IPS-15b (cell line): Measurements from ENCODE around the gene SEC14L3.
A peak's percentile ranks its signal among the peaks of the same experiment; 100 is the strongest.
"Not testable (repeated sequence)": the region's sequence is repeated elsewhere in the genome, so short reads cannot be mapped to it uniquely, and the experiment has no call there.

Source experiments
- H3K27me3 ChIP-seq: one replicate; pipeline ENCODE4 v1.6.1; 2013; ENCODE audit warnings: low read length; ENCODE audit not compliant: control insufficient read depth, insufficient read depth
- H3K36me3 ChIP-seq: one replicate; pipeline ENCODE4 v1.6.1; 2013; ENCODE audit warnings: low read length; ENCODE audit not compliant: control insufficient read depth, insufficient read depth
- H3K4me1 ChIP-seq: one replicate; pipeline ENCODE4 v1.6.1; 2013; ENCODE audit warnings: mild to moderate bottlenecking, low read length; ENCODE audit not compliant: control insufficient read depth, insufficient read depth
- H3K4me3 ChIP-seq: one replicate; pipeline ENCODE4 v1.5.1; 2013; ENCODE audit warnings: low read depth, low read length
- H3K9ac ChIP-seq: one replicate; pipeline ENCODE4 v1.6.1; 2013; ENCODE audit warnings: low read depth, mild to moderate bottlenecking, low read length
- H3K9me3 ChIP-seq: one replicate; pipeline ENCODE4 v1.6.1; 2013; ENCODE audit warnings: mild to moderate bottlenecking, low read length; ENCODE audit not compliant: control insufficient read depth, insufficient read depth

The SEC14L3 gene

DNA sequence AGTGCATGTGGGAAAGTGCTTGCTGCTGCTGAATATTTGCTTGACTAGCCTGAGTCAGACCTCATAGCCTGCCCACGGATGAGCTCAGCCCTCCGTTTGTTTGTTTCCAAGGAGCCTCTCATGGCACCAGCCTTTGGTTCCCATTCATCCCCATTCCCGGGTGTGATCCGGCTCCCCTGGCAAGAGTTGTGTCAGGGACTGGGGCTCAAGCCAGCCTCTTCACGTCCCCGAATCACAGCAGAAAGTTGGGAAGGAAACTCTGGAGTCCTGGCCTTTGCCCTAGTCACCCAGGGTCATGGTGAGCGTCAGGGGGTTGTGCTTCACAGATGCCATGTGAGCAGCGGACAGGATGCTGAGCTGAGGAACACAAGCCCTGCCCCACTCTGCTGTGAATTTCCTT lies 13.8 kb downstream of the SEC14L3 start:
- Histone ChIP-seq H3K27me3 (no peaks in the 10 kb centered on the region), H3K36me3 (no peaks in the 10 kb centered on the region), H3K9ac (no peak overlapping the region), H3K9me3 (no peaks in the 10 kb centered on the region), H3K4me1 (no peaks in the 10 kb centered on the region), H3K4me3 (no peak overlapping the region)

DNA sequence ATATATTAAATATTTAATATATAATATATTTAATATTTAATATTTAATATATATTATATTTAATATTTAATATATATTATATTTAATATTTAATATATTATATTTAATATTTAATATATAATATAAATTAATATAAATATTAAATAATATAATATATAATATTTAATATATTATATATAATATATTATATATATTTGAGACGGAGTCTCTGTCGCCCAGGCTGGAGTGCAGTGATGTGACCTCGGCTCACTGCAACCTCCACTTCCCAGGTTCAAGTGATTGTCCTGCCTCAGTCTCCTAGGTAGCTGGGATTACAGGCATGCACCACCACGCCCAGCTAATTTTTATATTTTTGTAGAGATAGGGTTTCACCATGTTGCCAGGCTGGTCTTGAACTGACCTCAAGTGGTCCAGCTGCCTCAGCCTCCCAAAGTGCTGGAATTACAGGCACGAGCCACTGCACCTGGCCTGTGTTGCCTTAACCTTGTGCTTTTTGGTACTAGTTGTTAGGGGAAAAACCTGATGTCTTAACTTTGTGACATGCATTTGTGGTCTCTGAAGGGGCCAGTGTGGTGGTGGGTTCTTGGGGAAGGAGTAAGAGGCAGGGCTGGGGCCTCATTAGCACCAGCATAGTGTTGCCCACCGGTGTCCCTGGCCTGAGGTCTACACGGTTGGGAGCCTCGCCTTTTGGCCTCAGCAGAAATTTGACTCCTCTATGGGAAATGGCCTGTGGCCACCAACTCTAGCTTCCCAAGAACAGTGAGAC lies 16.6 kb downstream of the SEC14L3 start:
- no peaks in the 10 kb centered on the region for H3K4me1 ChIP-seq
- H3K4me3 ChIP-seq, result no peak overlapping the region
- no peaks in the 10 kb centered on the region for H3K9me3 ChIP-seq
- no peak overlapping the region for H3K9ac ChIP-seq
- H3K36me3 ChIP-seq, result no peaks in the 10 kb centered on the region
- H3K27me3 ChIP-seq, result no peaks in the 10 kb centered on the region

DNA sequence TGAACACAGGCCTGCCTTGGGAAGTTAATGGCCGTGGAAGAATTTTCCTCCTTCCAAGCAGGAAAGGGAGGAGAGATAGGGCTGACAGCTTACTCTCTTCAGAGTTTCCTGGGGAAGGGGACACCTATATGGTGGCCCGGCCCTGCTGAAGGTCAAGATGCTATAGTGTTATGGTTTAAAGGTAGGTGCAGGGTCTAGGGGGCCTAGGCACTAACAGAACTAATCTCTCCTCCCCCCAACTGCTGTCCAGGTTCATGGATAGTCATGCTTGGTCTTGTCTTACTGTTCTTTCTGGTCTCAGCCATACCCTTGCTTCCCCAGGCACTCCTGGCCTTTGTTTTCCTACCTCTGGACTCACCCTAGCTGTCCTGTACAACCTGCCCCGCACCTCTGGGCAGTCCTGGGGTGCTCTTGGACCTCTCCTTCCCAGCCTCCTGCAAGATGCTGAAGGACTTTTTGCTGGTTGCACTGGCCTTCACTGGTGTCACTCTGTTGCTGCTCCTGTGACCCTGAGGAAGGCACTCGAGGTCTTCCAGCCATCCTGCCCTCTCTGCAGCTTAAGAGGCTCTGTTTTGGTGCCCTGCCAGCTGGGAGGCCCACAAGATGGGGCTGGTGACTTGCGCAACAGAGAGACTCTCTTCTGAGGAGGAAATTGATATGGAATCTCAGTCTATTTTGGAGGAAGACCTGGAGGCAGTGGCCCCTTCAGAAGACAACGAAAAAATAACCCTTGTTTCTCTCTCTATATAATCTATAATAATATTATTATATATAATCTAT lies 17.9 kb downstream of the SEC14L3 start:
- Histone ChIP-seq H3K36me3 (no peaks in the 10 kb centered on the region), H3K4me3 (no peak overlapping the region), H3K4me1 (no peaks in the 10 kb centered on the region), H3K27me3 (no peaks in the 10 kb centered on the region), H3K9me3 (no peaks in the 10 kb centered on the region), H3K9ac (no peak overlapping the region)

DNA sequence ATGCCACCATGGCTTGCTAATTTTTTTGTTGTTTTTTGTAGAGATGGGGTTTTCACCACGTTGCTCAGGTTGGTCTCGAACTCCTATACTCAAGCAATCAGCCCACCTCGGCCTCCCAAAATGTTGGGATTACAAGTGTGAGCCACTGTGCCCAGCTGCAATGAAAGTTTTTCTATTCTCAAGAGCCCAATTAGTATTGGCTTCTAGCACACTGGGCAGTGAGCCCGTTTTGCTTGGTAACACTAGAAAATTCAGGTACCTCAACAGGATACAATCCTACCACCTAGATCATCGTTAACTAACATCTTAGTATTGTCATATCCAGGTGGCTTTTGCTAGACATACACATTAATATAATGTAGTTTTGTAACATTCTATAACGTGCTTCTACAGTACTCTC lies 19.0 kb downstream of the SEC14L3 start:
- H3K27me3 ChIP-seq, result no peaks in the 10 kb centered on the region
- H3K9ac ChIP-seq, result no peak overlapping the region

DNA sequence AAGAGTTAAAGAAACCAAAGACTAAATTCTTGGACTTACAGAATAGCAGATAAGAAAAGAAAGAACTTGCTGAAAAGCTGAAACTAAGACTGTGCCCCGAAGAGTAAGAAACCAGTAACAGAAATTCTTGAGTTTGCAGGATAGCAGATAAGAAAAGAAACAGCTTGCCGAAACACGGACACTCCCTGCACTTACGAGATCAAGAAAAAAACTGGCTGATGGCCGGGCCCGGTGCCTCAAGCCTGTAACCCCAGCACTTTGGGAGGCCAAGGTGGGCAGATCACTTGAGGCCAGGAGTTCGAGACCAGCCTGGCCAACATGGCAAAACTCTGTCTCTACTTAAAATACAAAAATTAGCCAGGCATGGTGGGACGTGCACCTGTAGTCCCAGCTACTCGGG lies 20.3 kb downstream of the SEC14L3 start:
- not testable (repeated sequence) for H3K27me3 ChIP-seq, H3K9me3 ChIP-seq, H3K4me1 ChIP-seq, H3K9ac ChIP-seq, H3K4me3 ChIP-seq, H3K36me3 ChIP-seq

More for the DNA sequence above, 19.0 kb downstream of the SEC14L3 start:
- Histone ChIP-seq H3K9me3 (no peaks in the 10 kb centered on the region), H3K4me3 (no peak overlapping the region), H3K36me3 (no peaks in the 10 kb centered on the region), H3K4me1 (no peaks in the 10 kb centered on the region)

DNA sequence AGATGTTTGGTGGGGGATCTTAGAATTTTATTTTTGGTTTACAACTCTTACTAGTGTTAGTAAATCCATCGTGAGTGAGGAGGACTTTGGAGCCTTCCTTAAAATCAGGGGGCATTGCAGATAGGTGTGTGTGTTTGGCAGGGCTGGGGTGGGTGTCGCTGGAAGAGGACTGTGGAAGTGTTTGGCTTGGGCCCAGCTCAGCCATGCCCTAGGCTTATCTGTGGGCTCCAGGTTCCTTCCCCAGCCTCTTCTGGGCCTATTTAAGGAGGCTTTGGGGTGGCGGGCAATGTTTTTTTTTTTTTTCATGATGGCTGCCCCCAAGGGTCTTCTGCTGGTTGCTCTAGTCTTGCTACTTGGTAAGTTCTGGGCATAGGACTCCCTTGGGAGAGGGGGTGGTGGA lies 24.2 kb downstream of the SEC14L3 start:
- H3K4me1 ChIP-seq, result peaks cover 4% of the 10 kb centered on the region
- no peak overlapping the region for H3K4me3 ChIP-seq
- H3K9me3 ChIP-seq, result no peaks in the 10 kb centered on the region
- H3K27me3 ChIP-seq, result no peaks in the 10 kb centered on the region
- no peak overlapping the region for H3K9ac ChIP-seq
- no peaks in the 10 kb centered on the region for H3K36me3 ChIP-seq

DNA sequence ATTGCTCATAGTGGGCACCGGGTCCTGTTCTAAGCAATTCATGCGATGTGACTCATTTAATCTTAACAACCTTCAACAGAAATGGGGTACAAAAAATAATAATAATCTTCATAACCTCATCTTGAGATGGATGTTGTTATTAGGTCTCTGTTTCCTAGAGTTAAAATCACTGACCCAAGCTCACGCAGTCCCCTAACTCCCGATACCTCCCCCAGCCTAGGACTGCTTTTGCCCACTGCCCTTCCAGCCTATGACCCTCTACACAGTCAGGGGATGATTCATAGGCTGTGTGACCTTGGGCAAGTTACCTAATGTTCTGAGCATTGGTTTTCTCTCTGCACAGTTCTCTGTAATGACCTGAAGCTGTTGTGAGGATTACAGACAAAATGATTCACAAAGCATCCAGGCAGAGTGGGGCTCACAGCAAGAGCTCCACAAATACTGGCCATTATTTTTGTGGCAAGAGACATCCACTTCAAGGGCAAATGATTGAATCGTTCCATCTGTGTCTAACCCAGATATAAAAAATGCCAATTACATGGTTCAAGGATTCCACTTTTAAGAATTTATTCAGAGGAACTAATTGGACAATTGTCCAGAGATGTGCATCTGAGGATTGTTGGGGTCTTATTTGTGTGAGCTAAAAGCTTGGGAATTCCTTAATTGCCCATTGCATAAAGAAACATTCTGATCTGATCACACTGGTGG lies 26.2 kb downstream of the SEC14L3 start:
- H3K4me3 ChIP-seq, result no peak overlapping the region
- H3K4me1 ChIP-seq, result peaks cover 4% of the 10 kb centered on the region
- no peaks in the 10 kb centered on the region for H3K27me3 ChIP-seq
- no peaks in the 10 kb centered on the region for H3K9me3 ChIP-seq
- no peak overlapping the region for H3K9ac ChIP-seq
- H3K36me3 ChIP-seq, result no peaks in the 10 kb centered on the region

DNA sequence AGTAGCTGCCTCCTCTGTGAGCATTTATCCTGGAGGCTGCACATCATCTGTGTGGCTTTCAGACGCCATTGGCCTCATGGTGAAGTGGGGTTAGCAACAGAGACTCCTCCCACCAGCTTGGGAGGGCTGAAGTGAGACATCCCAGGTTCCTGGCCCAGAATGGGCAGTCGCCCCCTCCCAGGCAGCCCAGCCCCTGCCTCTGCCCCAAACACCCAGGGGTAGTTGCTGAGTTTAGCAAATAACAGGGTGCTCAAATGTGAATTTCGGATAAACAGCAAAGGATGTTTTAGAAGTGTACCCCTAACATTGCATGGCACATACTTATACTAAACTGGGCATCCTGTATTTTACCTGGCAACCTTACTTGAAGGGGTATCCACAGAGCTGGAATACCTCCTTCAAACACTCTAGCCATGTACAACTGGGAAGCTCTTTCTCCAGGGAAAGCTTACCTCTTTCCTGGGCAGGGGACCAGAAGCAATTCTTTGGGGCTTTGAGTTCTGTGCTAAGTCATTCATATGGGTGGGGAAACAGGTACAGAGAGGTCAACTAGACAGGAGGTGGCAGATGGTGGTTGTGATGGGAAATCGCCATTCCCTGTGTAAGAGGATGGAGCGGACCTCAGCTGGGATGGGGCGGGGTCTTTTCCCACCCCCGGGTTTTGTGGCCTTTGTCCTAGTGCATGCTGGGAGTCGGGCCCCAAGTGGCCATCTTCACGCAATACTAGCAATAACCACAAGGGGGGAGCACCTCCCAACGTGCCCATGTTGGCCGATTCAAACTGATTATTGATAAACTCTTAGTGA lies 27.0 kb downstream of the SEC14L3 start:
- Histone ChIP-seq H3K27me3 (no peaks in the 10 kb centered on the region), H3K36me3 (no peaks in the 10 kb centered on the region), H3K9me3 (no peaks in the 10 kb centered on the region), H3K4me3 (peak overlapping the region; percentile 28), H3K9ac (no peak overlapping the region), H3K4me1 (peaks cover 4% of the 10 kb centered on the region)

DNA sequence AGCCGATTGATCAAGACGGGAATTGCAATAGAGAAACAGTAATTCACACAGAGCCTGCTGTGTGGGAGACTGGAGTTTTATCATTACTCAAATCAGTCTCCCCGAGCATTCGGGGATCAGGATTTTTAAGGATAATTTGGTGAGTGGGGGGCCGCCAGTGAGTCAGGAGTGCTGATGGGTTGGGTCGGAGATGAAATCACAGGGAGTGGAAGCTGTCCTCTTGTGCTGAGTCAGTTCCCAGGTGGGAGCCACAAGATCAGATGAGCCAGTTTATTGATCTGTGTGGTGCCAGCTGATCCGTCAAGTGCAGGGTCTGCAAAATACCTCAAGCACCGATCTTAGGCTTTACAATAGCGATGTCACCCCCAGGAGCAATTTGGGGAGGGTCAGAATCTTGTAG lies 30.7 kb downstream of the SEC14L3 start:
- H3K4me3 ChIP-seq, result no peak overlapping the region
- H3K4me1 ChIP-seq, result peaks cover 4% of the 10 kb centered on the region
- H3K27me3 ChIP-seq, result no peaks in the 10 kb centered on the region
- H3K36me3 ChIP-seq, result no peaks in the 10 kb centered on the region
- no peaks in the 10 kb centered on the region for H3K9me3 ChIP-seq
- no peak overlapping the region for H3K9ac ChIP-seq

DNA sequence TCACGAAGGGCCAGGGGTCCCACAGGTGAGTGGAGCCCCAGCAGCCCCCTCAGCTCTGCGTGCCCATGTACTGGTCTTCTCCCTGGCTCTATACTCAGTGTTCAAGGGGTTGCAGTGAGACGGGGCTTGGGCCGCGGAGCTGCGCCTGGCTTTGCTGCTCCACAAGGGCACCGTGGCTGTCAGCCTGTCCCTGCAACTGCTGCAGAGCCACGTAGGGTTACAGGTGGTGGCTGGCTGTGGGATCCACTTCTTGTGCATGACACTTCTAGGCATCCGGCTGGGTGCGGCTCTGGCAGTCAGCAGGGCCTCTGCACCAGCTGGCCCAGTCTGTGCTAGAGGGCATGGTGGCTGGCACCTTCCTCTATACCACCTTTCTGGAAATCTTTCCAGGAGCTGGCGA lies 32.0 kb downstream of the SEC14L3 start:
- Histone ChIP-seq H3K36me3 (no peaks in the 10 kb centered on the region), H3K4me3 (no peak overlapping the region), H3K4me1 (peaks cover 2% of the 10 kb centered on the region), H3K27me3 (no peaks in the 10 kb centered on the region), H3K9me3 (no peaks in the 10 kb centered on the region), H3K9ac (no peak overlapping the region)

DNA sequence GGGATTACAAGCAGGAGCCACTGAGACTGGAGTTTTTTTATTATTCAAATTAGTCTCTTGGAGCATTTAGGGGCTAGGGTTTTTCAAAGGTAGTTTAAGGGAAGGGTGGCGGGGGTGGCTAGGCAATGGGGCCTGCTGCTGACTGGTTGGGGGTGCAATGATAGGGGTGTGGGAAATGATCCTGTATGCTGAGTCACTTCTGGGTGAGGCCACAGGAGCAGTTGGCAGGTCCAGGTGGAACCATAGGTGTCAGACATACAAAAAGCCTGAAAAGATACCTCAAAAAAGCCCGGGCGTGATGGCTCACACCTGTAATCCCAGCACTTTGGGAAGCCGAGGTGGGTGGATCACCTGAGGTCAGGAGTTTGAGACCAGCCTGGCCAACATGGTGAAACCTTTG lies 32.6 kb downstream of the SEC14L3 start:
- H3K27me3 ChIP-seq, result no peaks in the 10 kb centered on the region
- H3K9ac ChIP-seq, result no peak overlapping the region
- H3K4me1 ChIP-seq, result no peaks in the 10 kb centered on the region
- H3K4me3 ChIP-seq, result no peak overlapping the region
- no peaks in the 10 kb centered on the region for H3K36me3 ChIP-seq
- H3K9me3 ChIP-seq, result no peaks in the 10 kb centered on the region
